ENCODE data around the gene EEF1A1. TPM values are rescaled to one million over a fixed set of nuclear protein-coding genes. Genes with fewer than 3 reads are reported as not detected.
A peak's percentile ranks its signal among the peaks of the same experiment; 100 is the strongest.
"Not testable (repeated sequence)": the region's sequence is repeated elsewhere in the genome, so short reads cannot be mapped to it uniquely, and the experiment has no call there.

EEF1A1 gene
- total RNA-seq, 1 experiment from 2014 or later: 7,514 TPM

GRCh38 chr6:73538116-73538779 is 17.4 kb upstream of the EEF1A1 start:
- no peak for DNase-seq (ENCODE audit: low spot score)

DNA sequence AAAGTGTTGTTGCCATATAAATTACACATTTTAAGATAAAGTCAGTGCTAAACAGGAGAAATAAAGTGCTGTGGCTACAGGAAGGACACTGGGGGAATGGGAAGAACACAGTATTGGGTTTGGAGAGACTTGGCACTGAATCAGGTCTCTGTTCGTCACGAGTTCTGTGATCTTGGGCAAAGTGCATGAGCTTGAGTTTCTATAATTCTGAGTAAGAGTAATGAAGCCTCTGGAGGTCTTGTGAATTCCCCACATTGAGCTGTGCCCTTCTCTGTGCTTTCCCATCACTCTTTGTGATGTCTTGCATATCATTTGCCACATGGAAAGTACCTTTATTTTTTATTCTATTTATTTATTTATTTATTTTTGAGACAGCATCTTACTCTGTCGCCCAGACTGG is 16.8 kb upstream of the EEF1A1 start:
- no peak for DNase-seq (ENCODE audit: low spot score)

DNA sequence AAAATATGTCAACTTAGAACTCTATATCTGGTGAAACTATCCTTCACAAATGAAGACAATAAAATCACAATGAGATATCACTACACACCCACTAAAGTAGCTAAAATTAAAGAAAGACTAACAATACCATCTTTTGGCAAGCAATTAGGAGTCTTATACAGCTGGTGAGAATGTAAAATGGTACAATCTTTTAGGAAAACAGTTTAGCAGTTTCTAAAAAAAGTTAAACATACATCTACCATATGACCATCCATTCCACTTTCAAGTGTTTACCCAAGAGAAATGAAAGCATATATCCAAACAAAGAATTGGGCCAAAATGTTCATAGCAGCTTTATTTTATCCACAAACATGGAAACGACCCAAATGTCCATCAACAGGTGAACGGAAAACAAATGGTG is 13.8 kb upstream of the EEF1A1 start:
- DNase-seq (ENCODE audit: low spot score): no peak

GRCh38 chr6:73532293-73532692 is 11.5 kb upstream of the EEF1A1 start:
- DNase-seq (ENCODE audit: low spot score): no peak

DNA sequence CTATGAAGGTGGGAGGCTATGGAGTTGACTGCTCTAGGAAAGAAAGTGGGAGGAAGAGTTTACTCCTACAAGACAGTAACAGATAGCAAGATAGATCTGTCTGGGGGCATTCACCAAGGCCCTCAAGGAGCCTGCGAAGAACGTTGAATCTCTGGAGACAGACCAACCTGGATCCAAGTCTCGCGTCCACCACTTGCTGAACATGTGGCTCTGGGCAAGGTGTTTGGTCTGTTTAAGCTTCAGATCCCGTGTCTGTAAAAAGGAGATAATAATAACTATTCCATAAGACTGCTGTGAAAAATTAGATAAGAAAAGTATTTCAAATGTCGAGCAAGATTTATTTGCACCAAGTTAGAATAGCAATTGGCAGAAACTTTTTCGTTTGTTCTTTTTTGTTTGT is 8.1 kb upstream of the EEF1A1 start:
- no peak for DNase-seq (ENCODE audit: low spot score)

DNA sequence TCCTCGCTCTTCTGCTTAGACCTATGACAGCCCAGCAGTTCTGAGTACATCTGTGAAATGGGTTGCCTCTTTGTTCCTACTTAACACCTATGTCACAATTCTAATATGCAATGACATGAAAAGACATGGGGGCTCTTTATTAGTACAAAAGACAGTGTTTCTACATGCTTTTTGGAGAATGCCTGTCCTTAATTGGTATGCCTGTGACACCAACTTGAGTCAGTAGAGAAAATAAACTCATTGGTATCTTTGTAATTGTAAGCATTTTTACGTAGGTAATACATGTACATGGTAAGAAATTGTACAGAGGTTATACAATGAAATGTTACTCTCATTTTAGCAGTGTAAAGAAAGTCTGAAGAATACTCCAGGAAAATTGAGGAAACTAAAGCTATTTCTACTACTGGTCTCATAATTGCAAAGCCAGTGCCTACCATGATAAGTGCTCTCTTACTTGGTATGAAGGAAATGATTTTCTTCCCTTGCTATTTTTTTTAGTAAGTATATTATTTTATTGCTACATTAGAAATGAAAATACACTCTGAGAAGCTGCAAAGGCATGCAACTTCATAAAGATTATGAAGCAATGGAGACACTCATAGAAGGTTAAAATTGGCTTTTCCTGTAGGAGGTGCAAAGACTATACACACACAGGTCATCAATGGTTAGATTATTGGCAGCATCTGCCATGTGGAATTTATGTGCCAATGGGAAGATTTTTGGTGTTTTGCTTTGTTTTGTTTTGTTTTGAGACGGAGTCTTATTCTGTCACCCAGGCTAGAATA is 4.9 kb upstream of the EEF1A1 start:
- no peak for DNase-seq (ENCODE audit: low spot score)

GRCh38 chr6:73523434-73524123 is 2.7 kb upstream of the EEF1A1 start:
- DNase-seq (ENCODE audit: low spot score): peak; percentile 87

GRCh38 chr6:73521351-73521985 is 636 bp upstream of the EEF1A1 start:
- DNase-seq (ENCODE audit: low spot score): peak; percentile 86

DNA sequence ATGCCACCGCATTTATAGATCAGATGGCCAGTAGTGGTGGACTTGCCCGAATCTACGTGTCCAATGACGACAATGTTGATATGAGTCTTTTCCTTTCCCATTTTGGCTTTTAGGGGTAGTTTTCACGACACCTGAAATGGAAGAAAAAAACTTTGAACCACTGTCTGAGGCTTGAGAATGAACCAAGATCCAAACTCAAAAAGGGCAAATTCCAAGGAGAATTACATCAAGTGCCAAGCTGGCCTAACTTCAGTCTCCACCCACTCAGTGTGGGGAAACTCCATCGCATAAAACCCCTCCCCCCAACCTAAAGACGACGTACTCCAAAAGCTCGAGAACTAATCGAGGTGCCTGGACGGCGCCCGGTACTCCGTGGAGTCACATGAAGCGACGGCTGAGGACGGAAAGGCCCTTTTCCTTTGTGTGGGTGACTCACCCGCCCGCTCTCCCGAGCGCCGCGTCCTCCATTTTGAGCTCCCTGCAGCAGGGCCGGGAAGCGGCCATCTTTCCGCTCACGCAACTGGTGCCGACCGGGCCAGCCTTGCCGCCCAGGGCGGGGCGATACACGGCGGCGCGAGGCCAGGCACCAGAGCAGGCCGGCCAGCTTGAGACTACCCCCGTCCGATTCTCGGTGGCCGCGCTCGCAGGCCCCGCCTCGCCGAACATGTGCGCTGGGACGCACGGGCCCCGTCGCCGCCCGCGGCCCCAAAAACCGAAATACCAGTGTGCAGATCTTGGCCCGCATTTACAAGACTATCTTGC is 725 bp downstream of the EEF1A1 start:
- DNase-seq (ENCODE audit: low spot score): peak; percentile 74

GRCh38 chr6:73518982-73519881 is 1.6 kb downstream of the EEF1A1 start:
- DNase-seq (ENCODE audit: low spot score): peak; percentile 44

DNA sequence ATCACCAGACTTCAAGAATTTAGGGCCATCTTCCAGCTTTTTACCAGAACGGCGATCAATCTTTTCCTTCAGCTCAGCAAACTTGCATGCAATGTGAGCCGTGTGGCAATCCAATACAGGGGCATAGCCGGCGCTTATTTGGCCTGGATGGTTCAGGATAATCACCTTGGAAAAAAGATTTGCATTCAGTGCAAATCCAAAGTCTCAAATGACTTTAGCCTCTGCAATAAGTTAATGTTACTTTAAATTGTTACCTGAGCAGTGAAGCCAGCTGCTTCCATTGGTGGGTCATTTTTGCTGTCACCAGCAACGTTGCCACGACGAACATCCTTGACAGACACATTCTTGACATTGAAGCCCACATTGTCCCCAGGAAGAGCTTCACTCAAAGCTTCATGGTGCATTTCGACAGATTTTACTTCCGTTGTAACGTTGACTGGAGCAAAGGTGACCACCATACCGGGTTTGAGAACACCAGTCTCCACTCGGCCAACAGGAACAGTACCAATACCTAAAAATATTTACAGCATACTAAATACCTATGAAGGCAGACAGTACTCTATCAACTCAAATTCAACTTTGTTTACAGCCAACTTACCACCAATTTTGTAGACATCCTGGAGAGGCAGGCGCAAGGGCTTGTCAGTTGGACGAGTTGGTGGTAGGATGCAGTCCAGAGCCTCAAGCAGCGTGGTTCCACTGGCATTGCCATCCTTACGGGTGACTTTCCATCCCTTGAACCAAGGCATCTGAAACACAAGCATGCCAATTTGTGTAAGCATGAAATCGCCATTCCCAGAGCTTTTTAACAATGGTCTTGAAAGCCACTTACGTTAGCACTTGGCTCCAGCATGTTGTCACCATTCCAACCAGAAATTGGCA is 2.5 kb downstream of the EEF1A1 start:
- DNase-seq (ENCODE audit: low spot score): not testable (repeated sequence)

DNA sequence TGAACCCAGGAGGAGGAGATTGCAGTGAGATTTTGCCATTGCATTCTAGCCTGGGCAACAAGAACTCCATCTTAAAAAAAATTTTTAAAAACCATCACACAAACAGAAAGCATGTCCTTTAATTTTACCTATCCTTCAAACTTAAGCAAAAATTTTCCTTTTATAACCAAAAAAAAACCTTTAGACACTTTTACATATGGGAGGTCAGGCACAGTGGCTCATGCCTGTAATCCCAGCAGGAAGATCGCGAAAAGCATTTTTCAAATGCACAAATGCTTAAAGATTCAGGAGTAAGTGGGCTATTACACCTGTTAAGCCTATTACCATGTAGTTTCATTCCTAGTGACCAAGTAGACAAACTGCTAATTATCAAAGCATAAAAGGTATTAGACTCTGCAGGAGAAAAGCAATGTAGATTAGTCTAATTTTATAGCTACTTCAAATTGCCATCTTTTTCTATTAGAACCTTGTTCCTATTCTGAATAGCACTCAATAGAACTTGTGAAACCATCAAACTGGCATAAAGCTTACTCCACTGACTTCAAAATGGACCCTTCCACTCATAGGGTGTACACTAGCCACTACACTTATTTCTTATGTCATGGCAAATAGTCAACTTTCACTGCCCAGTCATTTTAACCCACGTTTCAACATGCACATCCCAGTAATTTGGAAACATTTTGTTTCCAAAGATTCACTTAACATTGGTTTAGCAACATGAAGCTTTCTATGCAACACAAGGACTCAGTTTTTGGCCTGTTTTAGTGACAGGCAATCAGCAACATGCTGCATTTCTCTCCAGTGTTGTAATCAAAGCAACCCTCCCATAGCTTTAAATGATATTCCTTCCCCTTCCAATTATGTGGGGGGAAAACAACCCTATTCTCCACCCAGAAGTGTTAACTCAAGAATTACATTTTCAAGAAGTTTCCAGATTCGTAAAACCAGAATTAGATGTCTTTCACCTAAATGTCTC is 4.0 kb downstream of the EEF1A1 start:
- DNase-seq (ENCODE audit: low spot score): peak; percentile 44

- peak; percentile 58 for DNase-seq (ENCODE audit: low spot score)
Observed at GRCh38 chr6:73515204-73515655, 5.6 kb downstream of the EEF1A1 start.

- DNase-seq (ENCODE audit: low spot score): peak; percentile 62
Observed at GRCh38 chr6:73514746-73515110, 6.1 kb downstream of the EEF1A1 start.

DNA sequence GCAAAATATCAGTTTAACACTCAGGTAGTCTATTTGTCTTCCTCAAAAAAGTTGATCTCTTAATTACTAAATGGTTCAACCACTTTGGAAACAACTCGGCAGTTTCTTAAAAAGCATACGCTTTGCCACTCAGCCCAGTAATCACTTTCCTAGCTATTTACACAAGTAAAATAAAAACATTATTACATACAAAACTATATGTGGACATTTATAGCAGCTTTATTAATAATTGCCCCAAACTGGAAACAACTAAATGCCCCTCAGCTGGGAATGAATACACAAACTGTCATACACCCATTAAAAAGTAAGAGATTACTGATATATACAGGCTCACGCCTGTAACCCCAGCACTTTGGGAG is 7.4 kb downstream of the EEF1A1 start:
- DNase-seq (ENCODE audit: low spot score): peak; percentile 38

DNA sequence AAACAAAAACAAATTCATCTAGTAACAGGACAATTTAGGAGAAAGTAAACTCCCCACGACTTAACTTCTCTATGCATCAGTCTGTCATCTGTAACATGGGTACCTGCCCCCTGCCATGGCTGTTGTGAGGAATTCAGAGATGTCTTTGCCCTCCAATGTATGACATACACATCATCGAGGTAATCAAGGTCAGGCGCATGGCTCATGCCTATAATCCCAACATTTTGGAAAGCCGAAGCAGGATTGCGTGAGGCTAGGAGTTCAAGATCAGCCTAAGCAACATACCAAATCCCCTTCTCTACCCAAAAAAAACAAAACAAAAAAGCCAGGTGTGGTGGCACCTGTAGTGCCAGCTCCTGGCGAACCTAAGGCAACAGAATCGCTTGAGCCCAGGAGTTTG is 9.0 kb downstream of the EEF1A1 start:
- DNase-seq (ENCODE audit: low spot score): peak; percentile 19

DNA sequence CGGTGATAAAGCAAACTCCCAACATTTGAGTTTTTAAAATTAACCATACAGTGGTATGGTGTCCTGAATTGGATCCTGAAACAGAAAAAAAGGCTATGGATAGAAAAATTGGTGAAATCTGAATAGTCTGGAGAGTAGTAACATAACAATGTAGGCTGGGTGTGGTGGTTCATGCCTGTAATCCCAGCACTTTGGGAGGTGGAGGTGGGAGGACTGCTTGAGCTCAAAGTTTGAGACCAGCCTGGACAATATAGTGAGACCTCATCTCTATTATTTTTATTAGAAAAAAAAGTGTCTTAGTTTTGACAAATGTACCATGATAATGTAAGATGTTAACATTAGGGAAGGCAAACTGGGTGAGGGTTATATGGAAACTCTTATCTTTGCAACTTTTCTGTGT is 11.0 kb downstream of the EEF1A1 start:
- DNase-seq (ENCODE audit: low spot score): no peak

GRCh38 chr6:73508776-73509175 is 12.1 kb downstream of the EEF1A1 start:
- DNase-seq (ENCODE audit: low spot score): no peak
